GM21528 (cell line): ENCODE data around the gene PREP.

Source experiments
- ATAC-seq: cut with Tn5 transposase; IDR thresholded peaks from one replicate; pipeline ENCODE4 v1.9.1; 2021; ENCODE audit warnings: mild to moderate bottlenecking, moderate library complexity; ENCODE audit not compliant: unreplicated experiment, low FRiP score

PREP gene

DNA sequence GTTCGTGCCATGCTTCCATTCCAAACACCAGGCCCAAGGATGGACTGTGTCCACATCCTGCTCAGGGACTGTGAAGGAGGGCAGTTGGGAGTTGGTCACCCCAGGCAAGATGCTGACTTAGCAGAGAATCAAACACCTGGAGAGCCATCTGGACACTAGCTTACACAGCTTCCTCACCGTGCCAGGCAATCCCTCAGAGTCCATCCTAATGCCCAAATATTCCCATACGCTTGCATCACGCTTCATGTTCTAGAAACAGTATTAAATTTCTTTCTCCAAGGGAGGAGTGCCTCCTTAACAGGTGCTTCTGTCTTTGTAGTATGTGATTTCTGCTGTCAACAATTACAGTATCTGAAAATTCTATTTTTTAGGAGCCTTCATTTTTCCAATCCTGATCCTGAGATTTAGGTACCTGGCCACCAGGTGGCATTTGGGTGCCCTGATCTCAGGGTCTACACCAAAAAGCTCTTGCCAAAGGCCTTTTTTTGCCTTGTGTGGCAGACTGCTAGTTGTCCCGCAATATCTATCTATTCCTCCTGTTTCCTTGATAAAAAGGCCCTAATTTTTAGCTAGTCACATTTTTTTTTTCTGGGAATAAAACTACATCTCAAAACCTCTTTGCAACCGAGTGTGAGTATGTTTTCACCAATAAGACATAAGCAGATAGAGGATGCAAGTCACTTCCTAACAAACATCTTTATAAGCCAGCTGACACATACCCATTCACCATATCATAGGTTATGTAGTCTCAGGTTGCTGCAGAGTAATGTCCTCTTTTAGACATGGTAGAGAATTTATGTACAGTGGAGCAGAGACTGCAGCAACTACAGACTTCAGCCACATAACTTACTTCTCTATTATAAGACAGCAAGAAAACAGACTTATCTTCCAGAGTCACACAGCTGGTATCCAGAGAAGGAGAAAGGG is 85.0 kb downstream of the PREP start:
- ATAC-seq = no peak

DNA sequence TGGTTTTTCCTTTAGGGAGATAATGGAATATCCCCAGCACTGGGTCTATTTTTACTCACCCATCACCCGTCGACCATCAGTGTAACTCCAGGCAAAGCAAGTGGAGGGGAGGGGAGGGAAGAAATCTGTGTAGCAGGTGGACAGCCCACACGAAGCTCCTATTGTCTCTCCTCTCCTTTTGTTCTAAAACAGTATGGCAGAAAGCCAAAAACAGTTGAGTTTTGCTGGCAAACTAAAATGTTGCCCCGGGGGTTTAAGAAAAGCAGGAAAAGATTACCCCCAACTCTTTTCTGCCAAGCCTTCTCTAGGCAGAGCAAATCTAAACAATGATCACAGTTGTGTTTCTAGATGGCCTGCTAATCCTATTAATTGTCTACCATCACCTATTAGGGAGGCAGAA is 89.7 kb downstream of the PREP start:
- ATAC-seq = no peak

DNA sequence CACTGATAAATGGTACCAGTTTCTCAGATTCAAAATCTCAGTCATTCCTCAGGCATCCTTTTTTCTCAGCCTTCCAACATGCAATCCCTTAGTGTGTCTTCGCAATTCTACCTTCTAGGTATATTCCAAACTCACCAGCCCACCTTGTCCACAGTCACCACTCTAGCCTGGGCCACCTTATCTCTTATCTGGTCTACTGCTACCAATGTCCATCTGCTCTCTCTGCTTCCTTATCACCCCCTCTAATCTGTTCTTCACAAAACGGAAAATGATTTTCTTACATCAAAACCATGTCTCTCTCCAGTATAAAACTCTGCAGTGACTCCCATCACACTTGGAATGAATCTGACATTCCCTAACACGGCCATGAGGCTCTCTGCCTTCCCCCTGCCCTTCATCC is 91.9 kb downstream of the PREP start:
- ATAC-seq = no peak

DNA sequence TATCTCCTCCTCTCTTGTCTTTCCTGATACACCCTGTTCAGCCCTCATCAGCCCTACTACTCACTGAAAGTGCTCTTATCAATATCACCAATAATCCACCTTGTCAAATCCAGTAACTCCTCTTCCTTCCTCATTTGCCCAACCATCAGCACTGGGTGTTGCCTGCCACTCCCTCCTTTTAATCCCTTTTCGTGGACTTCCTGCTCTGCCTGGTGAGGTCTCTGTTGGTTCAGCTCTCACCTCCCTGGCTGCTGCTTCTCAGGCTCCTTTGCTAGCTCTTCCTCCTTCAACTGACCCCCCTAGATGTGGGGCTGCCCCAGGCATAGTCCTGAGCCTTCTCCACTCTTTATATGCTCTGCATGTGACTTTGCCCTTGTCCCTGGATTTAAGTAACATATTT is 92.5 kb downstream of the PREP start:
- ATAC-seq = no peak

DNA sequence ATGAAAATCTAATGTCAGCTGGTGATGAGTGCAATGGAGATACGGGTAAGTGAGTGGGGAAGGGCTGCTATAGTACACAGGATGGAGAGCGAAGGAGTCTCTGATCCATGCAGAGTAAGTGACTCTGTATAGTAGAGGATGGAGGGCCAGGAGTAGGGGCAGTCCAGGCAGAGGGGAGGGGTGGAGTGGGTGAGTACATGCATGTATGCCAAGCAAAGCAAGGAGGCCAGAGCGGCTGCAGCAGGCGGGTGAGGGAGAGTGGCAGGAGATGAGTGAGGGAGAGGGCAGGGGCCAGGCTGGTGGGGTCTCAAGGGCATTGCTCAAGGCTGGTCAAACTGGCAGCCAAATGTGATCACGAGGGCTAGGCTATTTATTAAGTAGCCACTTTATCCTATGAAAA is 94.0 kb downstream of the PREP start:
- no peak for ATAC-seq

DNA sequence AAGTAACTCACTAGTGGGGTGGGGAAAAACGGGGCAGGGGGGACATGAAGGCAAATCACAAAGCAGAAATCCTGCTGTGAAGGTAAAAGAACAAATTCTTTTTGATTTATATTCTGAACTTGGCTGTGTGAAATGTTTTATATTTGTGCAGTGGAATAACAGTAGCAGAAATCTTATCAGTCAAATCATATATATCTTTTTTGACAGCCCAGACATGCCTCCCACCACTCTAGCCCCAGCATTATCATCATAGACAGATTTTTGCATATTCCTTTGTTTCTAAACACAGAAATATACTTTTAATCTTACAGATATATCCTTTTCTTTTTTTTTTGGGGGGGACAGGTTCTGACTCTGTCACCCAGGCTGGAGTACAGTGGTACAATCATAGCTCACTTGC is 97.4 kb downstream of the PREP start:
- no peak for ATAC-seq

DNA sequence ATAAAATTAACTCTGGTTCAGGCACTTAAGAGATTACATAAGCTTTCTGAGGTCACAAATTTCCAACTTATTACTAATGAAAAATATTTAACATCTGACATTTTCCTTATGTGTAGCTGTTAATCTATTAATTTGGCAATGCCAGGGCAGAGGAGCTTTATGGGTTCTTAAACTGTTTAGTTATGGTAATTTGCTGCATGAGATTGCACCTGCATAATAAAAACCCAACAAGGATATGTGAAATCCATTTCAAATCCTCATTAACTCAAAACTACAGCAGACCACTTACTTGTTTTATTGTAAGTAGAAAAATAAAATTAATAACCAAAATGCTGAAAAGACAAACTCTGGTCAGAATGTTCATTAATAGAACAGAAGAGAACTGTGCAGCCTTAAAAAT is 98.1 kb downstream of the PREP start:
- ATAC-seq = no peak

DNA sequence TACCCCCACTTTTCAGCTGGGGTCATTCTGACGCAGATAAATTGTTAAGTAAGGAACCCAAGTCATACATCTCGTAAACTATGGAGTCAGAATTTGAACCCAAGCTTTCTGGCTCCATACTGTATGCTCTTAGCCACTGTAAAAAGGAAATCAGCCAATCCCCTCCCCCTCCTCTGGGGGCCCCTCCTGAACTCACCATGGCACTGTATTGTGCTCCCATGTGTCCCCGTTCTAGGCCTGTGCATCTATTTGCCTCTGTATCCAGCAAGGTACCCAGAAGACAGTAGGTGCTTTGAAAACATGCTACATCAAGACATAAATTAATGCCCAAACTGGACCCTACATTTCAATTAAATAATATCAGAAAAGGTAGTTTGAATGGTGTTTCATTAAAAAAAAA is 98.5 kb downstream of the PREP start:
- no peak for ATAC-seq

DNA sequence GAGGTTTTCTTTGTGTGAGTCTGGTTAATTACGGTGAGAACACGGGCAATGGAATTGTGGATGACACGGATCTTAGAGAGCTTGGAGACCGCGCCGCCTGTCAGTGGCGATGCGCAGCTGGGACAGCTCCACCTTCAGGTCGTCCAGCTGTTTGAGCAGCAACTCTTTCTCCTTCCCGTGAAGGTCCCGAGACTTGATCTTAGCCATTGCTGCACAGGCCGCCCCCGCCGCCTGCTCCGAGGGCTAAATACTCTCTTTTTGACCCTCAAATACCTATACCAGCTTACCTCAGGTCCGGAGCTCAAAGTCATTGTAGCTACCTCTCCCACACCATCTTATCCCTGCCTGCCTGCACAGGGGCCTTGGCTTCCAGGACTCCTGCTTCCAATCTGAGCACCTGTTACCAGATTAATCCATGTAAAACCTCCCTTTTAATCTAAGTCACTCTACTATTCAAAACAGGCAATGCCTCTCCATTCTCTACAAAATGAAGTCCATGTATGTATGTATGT is 100.2 kb downstream of the PREP start:
- ATAC-seq = no peak

DNA sequence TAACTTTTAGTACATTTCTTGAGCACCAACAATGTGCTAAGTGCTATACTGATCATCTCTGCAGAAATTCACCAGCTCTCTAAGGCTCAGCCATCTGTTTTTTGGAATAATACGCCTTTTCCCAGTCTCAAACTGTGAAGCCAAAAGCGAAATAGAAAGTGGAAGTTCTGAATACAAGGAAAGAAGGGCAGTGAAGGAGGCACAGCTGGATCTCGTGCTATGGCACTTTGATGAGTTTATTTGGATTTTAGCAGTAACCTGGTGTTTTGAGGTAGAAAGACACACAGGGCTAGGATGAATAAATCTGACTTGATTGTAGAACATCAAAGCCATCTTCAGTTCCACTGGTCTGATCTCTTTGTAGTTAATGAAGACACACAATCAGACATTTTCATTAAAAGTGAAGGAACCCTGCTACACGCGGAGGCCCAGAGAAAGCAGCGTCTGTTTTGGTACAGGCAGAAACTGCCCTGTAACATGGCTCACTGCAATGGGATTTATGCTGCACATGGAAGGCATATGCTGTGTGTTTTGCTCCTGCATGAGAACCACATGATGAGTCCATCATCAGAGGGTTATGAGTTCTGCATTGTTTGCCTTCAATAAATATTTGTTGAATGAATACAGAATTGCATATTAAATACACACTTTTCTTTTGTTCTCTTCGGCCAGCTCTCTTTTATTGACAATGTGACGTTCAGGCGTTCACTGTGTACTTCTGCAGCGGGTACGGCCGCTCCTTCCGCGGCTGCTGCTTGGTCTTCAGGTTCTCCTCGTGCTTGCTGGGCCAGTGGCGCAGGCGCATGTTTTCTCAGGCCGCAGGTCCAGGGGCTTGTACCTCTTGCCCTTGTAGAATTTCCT is 100.9 kb downstream of the PREP start:
- no peak for ATAC-seq

DNA sequence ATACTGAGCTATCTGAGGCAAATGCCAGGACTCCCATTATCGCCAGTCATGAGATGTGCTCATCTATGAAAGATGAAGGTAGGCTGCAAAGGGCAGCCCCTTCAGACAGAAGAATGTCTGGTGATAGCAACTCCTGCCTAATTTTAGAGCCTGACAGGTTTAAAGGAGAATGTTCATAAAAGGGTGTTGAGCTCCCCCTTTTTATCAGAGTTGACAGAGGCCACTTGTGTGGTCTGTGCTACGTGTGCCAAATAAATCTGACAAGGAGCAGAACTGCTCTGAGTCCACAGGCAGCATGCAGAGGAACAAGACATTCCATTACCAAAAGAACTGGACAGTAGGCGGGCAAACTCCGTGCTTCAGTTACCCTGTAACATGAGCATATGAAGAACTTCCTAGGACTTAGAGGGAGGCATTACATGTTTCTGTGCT is 101.8 kb downstream of the PREP start:
- no peak for ATAC-seq

DNA sequence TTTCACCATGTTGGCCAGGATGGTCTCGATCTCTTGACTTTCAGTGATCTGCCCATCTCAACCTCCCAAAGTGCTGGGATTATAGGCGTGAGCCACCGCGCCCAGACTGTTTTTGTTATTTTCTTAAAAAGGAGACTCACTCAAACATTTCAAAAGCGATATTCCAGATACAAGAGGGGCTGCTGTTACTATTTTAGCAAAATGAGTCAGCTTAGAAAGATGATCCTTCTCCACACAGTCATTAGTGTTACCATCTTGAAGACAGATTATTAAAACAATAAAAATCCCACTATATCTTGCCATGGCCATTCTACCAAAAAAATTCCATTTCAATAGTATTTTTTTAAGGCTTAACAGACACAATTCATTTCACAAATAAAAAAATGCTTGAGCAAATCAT is 102.8 kb downstream of the PREP start:
- no peak for ATAC-seq

DNA sequence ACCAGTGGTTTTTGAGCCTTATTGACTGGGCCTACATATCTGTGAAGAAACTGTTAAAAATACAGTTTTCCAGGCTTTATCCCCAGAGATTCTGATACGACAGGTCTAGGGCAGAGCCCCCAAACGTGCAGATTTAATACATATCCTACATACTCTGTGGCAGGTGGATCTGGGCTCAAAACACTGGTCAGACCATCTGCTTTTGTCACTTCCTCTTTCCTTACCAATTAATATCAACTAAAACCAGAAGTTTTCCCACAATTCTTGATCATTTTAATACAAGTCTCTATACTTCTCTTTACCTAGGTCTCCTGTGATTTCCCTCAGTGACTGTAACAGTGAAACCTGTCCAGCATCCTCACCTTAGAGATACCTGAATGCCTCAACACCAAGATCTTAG is 108.8 kb downstream of the PREP start:
- no peak for ATAC-seq

DNA sequence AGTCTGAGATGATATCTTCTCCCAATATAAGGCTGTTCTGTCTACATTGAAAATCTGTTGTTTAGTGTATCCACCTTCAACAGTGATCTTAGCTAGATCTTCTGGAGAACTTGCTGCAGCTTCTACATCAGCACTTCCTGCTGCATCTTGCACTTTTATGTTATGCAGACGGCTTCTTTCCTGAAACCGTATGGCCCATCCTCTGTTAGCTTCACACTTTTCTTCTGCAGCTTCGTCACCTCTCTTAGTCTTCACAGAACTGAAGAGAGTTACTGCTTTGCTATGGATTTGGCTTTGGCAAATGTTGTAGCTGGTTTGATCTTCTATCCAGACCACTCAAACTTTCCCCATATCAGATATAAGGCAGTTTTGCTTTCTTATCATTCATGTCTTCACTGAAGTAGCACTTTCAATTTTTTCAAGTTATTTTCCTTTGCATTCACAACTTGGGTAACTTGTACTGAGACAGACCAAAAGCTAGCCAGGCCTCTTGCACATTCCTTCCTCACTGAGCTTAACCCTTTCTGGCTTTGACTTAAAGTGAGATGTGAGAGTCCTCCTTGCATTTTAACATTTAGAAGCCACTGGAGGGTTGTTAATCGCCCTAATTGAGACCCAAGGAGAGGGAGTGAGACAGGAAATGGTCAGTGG is 110.1 kb downstream of the PREP start:
- no peak for ATAC-seq

DNA sequence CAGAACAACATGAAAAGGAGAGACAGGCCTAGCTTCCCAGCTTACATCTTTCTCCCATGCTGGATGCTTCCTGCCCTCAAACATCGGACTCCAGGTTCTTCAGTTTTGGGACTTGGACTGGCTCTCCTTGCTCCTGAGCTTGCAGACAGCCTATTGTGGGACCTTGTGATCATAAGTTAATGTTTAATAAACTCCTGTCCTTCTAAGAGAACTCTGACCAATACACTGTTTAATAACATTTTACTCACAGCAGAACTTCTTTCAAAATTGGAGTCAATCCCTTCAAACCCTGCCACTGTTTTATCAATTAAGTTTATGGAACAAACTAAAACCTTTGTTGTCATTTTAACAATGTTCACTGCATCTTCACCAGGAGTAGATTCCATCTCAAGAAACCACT is 111.4 kb downstream of the PREP start:
- no peak for ATAC-seq

DNA sequence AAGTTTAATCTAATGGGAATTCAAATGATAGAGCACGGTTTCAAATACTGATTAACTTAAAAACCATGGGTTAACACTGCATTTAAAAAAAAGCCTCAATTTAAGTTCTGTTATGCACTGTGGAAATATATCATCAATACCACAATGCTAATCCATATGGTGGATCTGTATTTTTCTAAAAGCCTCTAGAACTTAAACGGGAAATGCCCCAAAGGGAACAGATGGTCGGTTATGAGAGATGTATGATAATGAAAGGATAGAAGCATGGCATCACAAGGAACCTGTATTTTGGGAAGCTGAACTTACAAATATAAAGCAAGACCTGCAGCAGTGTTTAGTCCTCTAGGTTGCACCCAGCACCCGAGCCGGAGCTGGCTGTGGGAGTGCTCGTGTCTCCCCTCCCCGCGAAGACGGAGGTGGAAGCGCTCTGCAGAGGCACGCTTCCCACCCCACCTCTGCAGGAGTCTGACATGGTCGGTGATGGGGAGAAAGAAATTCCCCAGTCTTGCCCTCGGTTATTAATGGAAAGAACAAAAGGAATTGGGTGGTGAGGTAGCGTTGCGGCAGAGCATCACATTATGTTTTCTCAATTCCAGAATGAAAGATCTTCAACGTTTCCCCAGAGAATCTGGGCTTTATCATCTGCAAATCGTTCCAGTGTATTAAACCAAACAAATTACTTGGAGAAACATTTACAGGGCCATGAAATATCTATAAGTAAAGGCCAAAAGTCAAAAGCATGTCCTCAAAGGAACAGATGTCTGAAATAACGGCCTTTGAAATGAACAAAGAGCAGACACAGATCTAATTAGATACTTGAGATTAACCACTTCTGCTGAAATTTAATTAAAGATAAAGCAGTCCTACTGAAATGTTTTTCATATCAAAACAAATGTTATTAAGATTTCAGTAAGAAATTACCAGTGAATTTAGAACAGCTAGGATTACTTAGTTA is 120.0 kb downstream of the PREP start:
- no peak for ATAC-seq

DNA sequence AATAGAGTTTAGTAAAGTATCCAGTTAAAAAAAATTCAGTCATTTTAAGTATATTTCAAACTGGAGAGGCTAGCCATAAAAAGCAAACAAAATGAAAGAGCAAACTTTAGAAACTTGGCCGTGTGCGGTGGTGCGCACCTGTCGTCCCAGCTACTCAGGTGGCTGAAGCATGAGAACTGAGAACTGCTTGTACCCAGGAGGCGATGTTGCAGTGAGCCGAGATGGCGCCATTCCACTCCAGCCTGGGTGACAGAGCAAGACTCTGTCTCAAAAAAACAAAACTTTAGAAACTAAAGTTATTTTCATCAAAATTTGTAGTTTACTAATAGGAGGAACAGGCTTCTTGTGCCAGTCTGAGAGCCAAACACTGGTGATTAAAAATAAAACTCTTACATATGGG is 122.8 kb downstream of the PREP start:
- no peak for ATAC-seq

DNA sequence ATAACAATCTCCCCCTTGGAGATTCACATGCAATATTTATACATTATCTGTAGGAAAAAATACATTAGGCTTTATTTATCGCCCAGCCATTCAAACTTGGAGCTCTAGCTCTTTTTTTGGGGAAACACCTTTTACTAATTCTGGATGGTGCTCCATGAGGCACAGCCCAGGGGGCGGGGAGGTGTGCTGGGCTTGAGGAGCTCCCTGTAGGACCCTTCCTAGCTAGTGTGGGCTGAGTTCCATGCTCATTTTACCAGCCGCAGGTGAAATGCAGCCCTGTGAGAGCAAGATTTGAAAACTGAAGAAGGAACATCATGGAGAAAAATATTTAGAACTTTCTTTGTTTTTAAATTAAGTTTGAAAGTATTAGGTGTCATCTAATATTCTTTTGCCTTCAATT is 123.4 kb downstream of the PREP start:
- no peak for ATAC-seq

DNA sequence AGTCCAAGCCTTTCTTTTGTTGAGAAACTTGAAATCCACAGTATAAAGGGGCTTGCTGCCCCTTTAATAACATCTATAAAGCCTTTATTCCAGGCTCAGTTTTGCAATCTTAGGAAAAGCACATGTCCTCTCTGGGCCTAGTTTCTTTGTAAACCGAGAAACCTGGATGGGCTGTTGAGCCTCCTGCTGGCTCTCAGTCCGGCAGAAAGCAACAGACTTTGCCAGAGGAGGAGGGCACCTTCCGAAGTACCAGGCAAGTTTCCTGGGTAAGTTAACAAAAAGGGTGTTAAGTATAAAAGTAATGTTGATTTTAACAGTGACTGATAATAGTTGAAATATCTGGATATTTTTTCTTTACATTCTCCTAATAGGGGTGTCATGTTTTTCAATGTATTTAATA is 124.1 kb downstream of the PREP start:
- no peak for ATAC-seq

DNA sequence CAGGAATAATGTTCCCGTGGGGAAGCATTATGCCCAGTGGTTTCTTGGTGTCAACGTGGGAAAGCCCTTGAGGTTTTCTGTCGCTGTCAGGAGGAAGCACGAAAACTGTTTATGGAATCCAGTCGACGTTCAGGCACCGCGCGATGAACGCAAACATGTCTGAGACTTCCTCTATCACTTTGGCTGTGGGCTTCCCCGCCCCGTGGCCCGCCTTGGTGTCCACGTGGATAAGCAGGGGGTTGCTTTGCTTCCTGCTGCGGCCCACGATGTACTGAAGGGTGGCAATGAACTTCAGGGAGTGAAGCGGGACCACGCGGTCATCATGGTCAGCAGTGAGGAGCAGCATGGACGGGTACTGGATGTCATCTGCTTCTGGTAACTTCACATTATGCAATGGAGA is 124.8 kb downstream of the PREP start:
- no peak for ATAC-seq
